Mesodermal cell (in vitro differentiated cells): ENCODE measurements around the gene ATE1.

Source experiments
- H3K27ac ChIP-seq: 2 replicates; pipeline ENCODE4 v1.7.0; 2013; ENCODE audit warnings: mild to moderate bottlenecking, low read depth, low read length, moderate library complexity; ENCODE audit not compliant: severe bottlenecking
- H3K36me3 ChIP-seq: 2 replicates; pipeline ENCODE4 v1.7.1; 2013; ENCODE audit warnings: mild to moderate bottlenecking, low read length, moderate library complexity; ENCODE audit not compliant: control insufficient read depth, insufficient read depth
- H3K4me1 ChIP-seq: one replicate; pipeline ENCODE4 v1.7.1; 2013; ENCODE audit warnings: mild to moderate bottlenecking, low read length; ENCODE audit not compliant: insufficient read depth, control insufficient read depth, poor library complexity, severe bottlenecking
- H3K4me3 ChIP-seq: 2 replicates; pipeline ENCODE4 v1.7.0; 2013; ENCODE audit warnings: low read length, control low read depth, mild to moderate bottlenecking; ENCODE audit not compliant: insufficient read depth, poor library complexity, severe bottlenecking; ENCODE audit errors: extremely low read depth
- H3K9me3 ChIP-seq: 2 replicates; pipeline ENCODE4 v1.7.1; 2013; ENCODE audit warnings: mild to moderate bottlenecking, low read length, moderate library complexity; ENCODE audit not compliant: control insufficient read depth
- WGBS, 2 experiments: methylation state at CpG; one replicate each; pipeline ENCODE4 v1.1.5; 2013; ENCODE audit warnings: missing lambda C conversion rate in 2 of 2; ENCODE audit not compliant: insufficient coverage in 2 of 2; 5-methylcytosine and 5-hydroxymethylcytosine counted together

The ATE1 gene

DNA sequence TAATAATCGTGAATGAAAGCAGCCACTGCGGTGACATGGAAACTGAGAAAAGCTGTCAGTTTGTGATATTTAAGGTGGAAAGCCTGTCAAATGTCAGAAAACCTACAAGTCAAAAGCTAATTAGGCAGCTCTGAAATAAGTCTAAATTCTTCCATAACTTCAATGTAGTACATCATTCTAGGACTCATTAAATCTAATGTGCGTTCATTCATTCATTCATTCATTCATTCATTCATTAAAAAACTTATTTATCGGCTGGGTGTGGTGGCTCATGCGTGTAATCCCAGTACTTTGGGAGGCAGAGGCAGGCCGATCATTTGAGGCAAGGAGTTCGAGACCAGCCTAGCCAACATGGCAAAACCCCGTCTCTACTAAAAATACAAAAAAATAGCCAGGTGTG, 79.7 kb downstream of the ATE1 start:
- Histone ChIP-seq H3K27ac (no peak overlapping the region), H3K9me3 (no peaks in the 10 kb centered on the region), H3K4me3 (no peak overlapping the region), H3K4me1 (no peaks in the 10 kb centered on the region), H3K36me3 (peaks cover 23% of the 10 kb centered on the region)
- WGBS, 2 experiments: 70 to 93% methylated on average over 2 to 3 of the region's 8 CpGs

DNA sequence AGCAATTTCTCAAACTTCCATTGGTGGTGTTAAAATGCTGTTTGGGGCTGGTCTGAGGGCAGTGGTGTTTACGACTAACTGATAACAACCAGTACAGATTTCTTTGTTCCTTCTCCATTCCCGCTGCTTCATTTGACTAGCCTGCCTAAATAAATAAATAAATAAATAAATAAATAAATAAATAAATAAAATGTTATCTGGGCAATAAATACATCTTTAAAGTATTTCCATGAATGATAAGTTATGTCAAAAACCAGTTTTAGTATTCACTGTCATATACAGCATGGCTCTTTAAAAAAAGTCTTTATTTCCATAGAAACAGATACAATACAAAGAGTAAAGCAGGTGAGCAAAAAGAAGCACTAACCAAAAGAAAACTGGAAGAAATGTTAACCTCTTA, 81.3 kb downstream of the ATE1 start:
- no peaks in the 10 kb centered on the region for H3K9me3 ChIP-seq
- WGBS, 2 experiments: no CpG with 5 or more reads among the region's 2 CpGs
- peaks cover 20% of the 10 kb centered on the region for H3K36me3 ChIP-seq
- H3K27ac ChIP-seq: no peak overlapping the region
- H3K4me1 ChIP-seq: no peaks in the 10 kb centered on the region
- H3K4me3 ChIP-seq: no peak overlapping the region

DNA sequence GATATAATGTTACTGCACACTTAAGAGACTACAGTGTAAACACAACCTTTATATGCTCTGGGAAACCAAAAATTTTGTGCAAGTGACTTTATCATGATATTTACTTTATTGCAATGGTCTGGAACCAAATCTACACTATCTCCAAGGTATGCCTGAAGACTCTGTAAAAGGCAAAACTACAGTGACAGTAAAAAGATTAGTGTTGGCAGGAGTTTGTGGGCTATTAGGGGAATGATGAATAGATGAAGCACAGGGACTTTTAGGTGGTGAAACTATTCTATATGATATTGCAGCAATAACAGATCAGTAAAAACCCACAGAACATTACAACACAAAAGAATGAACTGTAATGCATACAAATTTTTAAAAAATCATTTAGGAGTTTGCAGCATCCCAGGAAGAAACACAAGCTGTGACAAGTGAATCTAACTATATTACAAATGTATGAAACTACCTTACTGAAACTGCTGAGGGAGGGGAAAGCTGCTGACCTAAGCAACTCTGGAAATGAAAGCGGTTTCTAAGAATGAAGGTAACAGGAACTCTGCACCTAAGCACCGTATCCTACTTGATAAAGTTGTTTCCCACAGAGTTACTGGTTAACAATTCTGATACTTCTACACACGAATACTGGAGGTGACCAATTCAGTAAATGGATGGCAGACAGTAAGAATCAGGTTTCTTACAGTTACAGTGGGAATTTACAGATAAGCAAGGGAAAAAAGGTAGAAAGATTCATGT, 82.6 kb downstream of the ATE1 start:
- peaks cover 20% of the 10 kb centered on the region for H3K36me3 ChIP-seq
- H3K9me3 ChIP-seq: no peaks in the 10 kb centered on the region
- no peak overlapping the region for H3K27ac ChIP-seq
- H3K4me1 ChIP-seq: no peaks in the 10 kb centered on the region
- H3K4me3 ChIP-seq: no peak overlapping the region
- 82% methylated on average over 2 of the region's 3 CpGs; no CpG with 5 or more reads in 1 of the 2 experiments for WGBS, 2 experiments

DNA sequence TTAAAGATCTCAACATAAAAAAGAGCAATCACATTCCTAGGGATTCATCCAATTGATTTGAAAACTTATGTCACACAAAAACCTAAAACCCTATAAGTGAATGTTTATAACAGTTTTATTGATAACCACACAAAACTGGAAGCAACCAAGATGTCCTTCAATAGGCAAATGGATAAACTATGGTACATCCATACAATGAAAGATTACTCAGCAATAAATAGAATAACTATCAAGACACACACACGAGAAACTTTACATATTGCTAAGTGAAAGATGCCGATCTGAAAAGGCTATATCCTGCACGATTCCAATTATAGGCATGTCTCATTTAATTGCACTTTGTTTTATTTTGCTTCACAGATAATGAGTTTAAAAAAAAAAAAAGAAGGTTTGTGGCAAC, 83.3 kb downstream of the ATE1 start:
- peaks cover 18% of the 10 kb centered on the region for H3K36me3 ChIP-seq
- no peaks in the 10 kb centered on the region for H3K4me1 ChIP-seq
- no peaks in the 10 kb centered on the region for H3K9me3 ChIP-seq
- no peak overlapping the region for H3K4me3 ChIP-seq
- WGBS, 2 experiments: 91% methylated on average over 1 of the region's 3 CpGs; no CpG with 5 or more reads in 1 of the 2 experiments
- H3K27ac ChIP-seq: no peak overlapping the region

DNA sequence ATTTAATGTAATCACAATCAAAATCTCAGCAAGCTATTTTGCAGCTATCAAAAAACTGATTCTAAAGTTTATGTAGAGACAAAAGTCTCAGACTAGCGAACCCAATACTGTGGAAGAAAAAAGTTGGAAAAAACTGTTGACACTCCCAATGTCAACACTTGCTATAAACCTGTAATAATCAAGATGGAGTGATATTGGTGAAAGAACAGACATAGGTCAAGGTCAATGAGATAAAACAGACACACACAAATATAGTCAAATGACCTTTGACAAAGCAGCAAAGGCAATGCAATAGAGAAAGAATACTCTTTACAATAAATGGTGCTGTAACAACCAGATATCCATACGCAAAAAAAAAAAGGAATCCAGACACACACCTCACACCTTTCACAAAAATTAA, 84.5 kb downstream of the ATE1 start:
- H3K27ac ChIP-seq: no peak overlapping the region
- H3K4me3 ChIP-seq: no peak overlapping the region
- peaks cover 13% of the 10 kb centered on the region for H3K36me3 ChIP-seq
- no peaks in the 10 kb centered on the region for H3K9me3 ChIP-seq
- WGBS, 2 experiments: 100% methylated on average over 1 of the region's 2 CpGs; no CpG with 5 or more reads in 1 of the 2 experiments
- no peaks in the 10 kb centered on the region for H3K4me1 ChIP-seq

DNA sequence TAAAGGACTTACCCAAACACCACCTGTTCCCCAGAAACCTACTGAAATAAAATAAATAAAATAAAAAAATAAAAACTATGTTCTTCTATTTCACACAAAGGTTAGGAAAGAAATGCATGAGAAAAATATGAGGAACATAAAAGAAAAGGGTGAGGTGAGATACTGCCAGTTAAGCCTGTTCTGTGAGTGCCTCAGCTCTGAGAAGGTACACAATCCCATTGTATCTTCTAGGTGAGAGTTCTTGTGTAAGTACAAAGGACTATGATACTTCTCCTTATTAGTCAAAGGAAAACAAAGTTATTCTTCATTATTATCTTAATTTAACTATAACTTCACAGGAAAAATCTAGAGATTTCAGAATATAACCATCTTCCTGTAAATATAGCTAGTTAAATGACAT, 86.0 kb downstream of the ATE1 start:
- Histone ChIP-seq H3K27ac (no peak overlapping the region), H3K36me3 (peaks cover 7% of the 10 kb centered on the region), H3K4me1 (no peaks in the 10 kb centered on the region), H3K4me3 (no peak overlapping the region), H3K9me3 (no peaks in the 10 kb centered on the region)

DNA sequence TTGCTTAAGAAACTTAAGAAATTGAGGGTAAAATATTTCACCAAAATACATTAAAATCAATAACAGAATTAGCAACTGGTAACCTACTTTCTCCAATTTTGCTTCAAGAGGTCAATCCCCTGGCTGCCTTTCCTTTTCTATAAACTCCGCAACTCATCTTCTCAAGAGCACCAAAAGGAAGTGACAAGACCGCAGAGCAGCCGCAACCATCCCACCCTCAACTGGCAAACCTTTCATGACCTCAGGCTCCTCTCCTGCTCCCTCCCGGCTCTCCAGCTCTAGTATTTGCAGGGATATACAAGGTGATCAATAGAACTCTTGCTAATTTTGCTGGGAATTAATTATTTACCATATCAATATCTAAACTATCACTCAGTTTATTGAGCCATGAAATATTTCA, 88.9 kb downstream of the ATE1 start:
- no peaks in the 10 kb centered on the region for H3K4me1 ChIP-seq
- no peak overlapping the region for H3K27ac ChIP-seq
- H3K9me3 ChIP-seq: no peaks in the 10 kb centered on the region
- no peak overlapping the region for H3K4me3 ChIP-seq
- peaks cover 8% of the 10 kb centered on the region for H3K36me3 ChIP-seq
- 90% methylated on average over 2 of the region's 4 CpGs; no CpG with 5 or more reads in 1 of the 2 experiments for WGBS, 2 experiments

DNA sequence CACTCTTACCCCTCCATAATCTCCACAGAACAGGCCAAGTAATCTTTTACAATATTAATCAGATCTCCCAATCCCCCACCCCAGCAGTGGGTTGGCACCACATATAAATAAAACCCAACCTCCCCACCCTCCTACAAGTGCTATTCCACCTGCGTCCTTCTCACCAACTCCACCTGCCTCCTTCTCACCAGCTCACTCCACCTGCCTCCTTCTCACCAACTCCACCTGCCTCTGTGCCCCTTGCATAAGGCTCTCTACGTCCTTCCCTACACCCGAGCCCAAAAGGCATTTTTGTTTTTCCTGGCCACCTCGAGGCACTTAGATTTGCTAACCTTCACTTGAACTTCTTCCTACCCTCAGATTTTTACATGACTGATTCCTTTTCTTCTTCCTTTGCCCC, 89.7 kb downstream of the ATE1 start:
- no peak overlapping the region for H3K4me3 ChIP-seq
- H3K9me3 ChIP-seq: no peaks in the 10 kb centered on the region
- H3K27ac ChIP-seq: no peak overlapping the region
- WGBS, 2 experiments: 84 to 98% methylated on average over 3 of the region's 4 CpGs
- peaks cover 4% of the 10 kb centered on the region for H3K4me1 ChIP-seq
- peaks cover 15% of the 10 kb centered on the region for H3K36me3 ChIP-seq

DNA sequence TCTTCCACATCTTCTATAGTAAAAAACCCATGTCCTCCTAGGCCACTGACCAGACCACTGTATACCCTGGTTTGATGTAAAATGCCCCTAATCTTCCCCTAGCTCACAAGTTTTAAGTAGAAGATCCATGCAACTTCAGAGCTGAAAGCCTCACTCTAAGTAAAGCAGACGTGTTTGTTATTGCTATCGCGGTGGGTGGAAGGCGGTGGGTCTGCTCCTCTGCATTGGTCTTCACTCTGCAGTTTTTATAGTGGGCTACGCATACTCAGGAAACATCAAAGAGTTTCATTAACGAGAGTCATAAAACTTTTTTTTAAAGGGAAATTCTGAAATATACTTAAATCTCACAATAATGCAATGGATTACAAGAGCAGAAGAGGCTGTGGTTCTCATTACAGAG, 91.7 kb downstream of the ATE1 start:
- H3K4me3 ChIP-seq: no peak overlapping the region

DNA sequence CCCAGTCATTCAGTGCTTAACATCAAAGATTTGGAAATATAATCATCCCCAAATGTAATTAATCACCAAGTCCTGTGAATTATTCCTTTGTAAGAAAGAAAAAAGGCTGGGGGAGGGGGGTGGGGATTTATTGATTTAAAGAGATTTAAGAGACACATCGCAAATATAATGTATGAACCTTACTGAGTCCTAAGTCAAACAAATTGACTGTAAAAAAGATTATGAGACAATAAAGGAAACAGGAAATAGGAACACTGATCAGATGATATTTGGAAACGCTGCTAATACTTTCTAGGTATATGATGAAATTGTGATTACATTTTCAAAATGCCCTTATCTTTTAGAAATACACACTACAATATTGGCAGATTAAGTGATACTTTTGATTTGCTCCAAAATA, 92.5 kb downstream of the ATE1 start:
- no CpG with 5 or more reads among the region's 2 CpGs for WGBS, 2 experiments
- Histone ChIP-seq H3K27ac (no peak overlapping the region), H3K4me3 (no peak overlapping the region), H3K9me3 (no peaks in the 10 kb centered on the region), H3K36me3 (peaks cover 22% of the 10 kb centered on the region), H3K4me1 (peaks cover 4% of the 10 kb centered on the region)

More for the DNA sequence above, 91.7 kb downstream of the ATE1 start:
- Histone ChIP-seq H3K36me3 (peaks cover 22% of the 10 kb centered on the region), H3K4me1 (peaks cover 4% of the 10 kb centered on the region), H3K27ac (no peak overlapping the region), H3K9me3 (no peaks in the 10 kb centered on the region)
- WGBS, 2 experiments: 95 to 100% methylated on average over 3 to 4 of the region's 6 CpGs

DNA sequence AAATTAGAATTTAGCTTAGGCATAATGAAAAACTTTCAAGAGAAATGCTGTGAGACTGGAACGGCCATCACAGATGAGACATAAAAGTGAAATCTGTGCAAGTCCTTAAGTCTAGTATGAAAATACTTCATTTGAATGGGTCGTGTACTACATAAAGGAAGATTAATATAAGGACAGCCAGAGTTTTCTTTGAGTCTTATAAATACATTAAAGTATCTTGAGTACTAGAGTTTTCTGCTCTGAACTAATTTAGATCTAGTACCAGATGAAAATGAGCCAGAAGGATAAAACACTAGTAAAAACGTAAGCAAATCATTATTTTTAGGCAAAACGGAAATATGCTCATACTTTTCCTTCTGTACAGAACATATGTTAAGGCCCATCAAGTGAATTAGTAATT, 93.1 kb downstream of the ATE1 start:
- H3K9me3 ChIP-seq: no peaks in the 10 kb centered on the region
- peaks cover 4% of the 10 kb centered on the region for H3K4me1 ChIP-seq
- WGBS, 2 experiments: 90 to 100% methylated on average over 1 of the region's 4 CpGs
- no peak overlapping the region for H3K27ac ChIP-seq
- H3K4me3 ChIP-seq: no peak overlapping the region
- peaks cover 26% of the 10 kb centered on the region for H3K36me3 ChIP-seq
